Esophagus muscularis mucosa (tissue), 4 donors: Measurements from ENCODE around the gene CASP14. TPM values are rescaled to one million over a fixed set of nuclear protein-coding genes. Genes with fewer than 3 reads are reported as not detected.

Experiments used
- DNase-seq: peaks from one replicate; pipeline ENCODE4 v3.0.0-alpha.2; 2017; ENCODE audit errors: extremely low spot score
- H3K27ac ChIP-seq, 4 donors: fragments of 200-600 bp; sonication (generic); replicated peaks in 1 of 4; 1 replicate in 3 of 4; 2 replicates in 1 of 4; pipeline ENCODE4 v1.5.1; 2016 to 2019; ENCODE audit warnings: mild to moderate bottlenecking in 1 of 4
- H3K27me3 ChIP-seq, 4 donors: fragments of 200-600 bp; sonication (generic); one replicate each; pipeline versions ENCODE4 v1.5.1 to v1.6.0; 2016 to 2019
- H3K36me3 ChIP-seq, 4 donors: fragments of 200-600 bp; sonication (generic); one replicate each; pipeline ENCODE4 v1.5.1; 2016 to 2019
- H3K4me1 ChIP-seq, 4 donors: fragments of 200-600 bp; sonication (generic); one replicate each; pipeline ENCODE4 v1.5.1; 2016 to 2019
- H3K4me3 ChIP-seq, 4 donors: fragments of 200-600 bp; sonication (generic); 1 replicate in 2 of 4; 2 replicates in 2 of 4; pipeline ENCODE4 v1.5.1; 2016 to 2019; ENCODE audit warnings: mild to moderate bottlenecking in 4 of 4, moderate library complexity in 1 of 4
- H3K9me3 ChIP-seq, 4 donors: fragments of 200-600 bp; sonication (generic); 1 replicate in 3 of 4; 2 replicates in 1 of 4; pipeline ENCODE4 v1.5.1; 2016 to 2019
- EP300 ChIP-seq: sonication (generic); formaldehyde crosslinking; IDR thresholded peaks from one replicate; pipeline ENCODE4 v1.6.1; 2017; ENCODE audit warnings: antibody characterized with exemption
- POLR2A ChIP-seq: fragments of 450-650 bp; IDR thresholded peaks from one replicate; pipeline ENCODE4 v1.6.1; 2017; ENCODE audit warnings: antibody characterized with exemption, moderate library complexity, mild to moderate bottlenecking, low read depth
- POLR2AphosphoS5 ChIP-seq, 2 donors: sonication (generic); formaldehyde crosslinking; IDR thresholded peaks; one replicate each; pipeline ENCODE4 v1.6.1; 2017; ENCODE audit warnings: antibody characterized with exemption in 2 of 2
- WGBS: methylation state at CpG from one replicate; pipeline ENCODE4 v1.1.5; 2018; 5-methylcytosine and 5-hydroxymethylcytosine counted together
- intact Hi-C: fragments of 100-400 bp; cut with DNase I; formaldehyde crosslinking; loops from one replicate; pipeline ENCODE4 v1.15.1; 2023
- total RNA-seq, 4 donors: library from RNA; depleted of rRNA; stranded (reverse); fragments of >200 nt; gene quantifications; one replicate each; pipeline versions ENCODE4 v1.1.0 to v1.2.1, GENCODE V29; 2016
- TF ChIP-seq, protein P1 (sequence below), 3 experiments: fragments of 200-600 bp in 2 of 3; fragments of 450-650 bp in 1 of 3; sonication (generic) in 2 of 3; IDR thresholded peaks; one replicate each; pipeline ENCODE4 v1.5.1; 2017 to 2019; ENCODE audit warnings: antibody characterized with exemption in 3 of 3, mild to moderate bottlenecking in 2 of 3, moderate library complexity in 1 of 3

The CASP14 gene
- total RNA-seq, 4 donors from 2014 or later: not detected

DNA sequence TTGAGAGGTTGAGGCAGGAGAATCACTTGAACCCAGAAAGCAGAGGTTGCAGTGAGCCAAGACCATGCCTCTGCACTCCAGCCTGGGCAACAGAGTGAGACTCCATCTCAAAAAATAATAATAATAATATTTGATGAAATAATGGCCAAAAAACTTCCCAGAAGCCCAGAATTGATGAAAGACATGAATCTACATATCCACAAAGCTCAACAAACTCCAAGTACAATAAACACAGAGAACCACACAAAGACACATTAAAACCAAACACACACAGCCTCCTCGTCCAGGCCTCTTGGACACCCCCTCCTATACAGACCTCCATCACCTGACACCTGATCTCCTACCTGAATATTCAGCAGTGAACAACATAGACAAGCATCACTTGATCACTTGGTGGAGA lies 54.7 kb downstream of the CASP14 start:
- Histone ChIP-seq H3K27me3 (no peaks in the 10 kb centered on the region), H3K27ac (no peak overlapping the region), H3K36me3 (peaks cover 0 to 3% (median 1%) of the 10 kb centered on the region in 4 donors), H3K4me1 (peaks cover 11 to 22% (median 20%) of the 10 kb centered on the region in 4 donors), H3K4me3 (no peak overlapping the region), H3K9me3 (peaks cover 0 to 20% (median 16%) of the 10 kb centered on the region in 4 donors)
- 80% methylated on average over 1 of the region's 1 CpG for WGBS
- no peak for TF ChIP-seq EP300
- TF ChIP-seq POLR2AphosphoS5 (IDR thresholded peaks at IDR 0.05): no peak
- TF ChIP-seq POLR2A: no peak
- TF ChIP-seq, protein P1, sequence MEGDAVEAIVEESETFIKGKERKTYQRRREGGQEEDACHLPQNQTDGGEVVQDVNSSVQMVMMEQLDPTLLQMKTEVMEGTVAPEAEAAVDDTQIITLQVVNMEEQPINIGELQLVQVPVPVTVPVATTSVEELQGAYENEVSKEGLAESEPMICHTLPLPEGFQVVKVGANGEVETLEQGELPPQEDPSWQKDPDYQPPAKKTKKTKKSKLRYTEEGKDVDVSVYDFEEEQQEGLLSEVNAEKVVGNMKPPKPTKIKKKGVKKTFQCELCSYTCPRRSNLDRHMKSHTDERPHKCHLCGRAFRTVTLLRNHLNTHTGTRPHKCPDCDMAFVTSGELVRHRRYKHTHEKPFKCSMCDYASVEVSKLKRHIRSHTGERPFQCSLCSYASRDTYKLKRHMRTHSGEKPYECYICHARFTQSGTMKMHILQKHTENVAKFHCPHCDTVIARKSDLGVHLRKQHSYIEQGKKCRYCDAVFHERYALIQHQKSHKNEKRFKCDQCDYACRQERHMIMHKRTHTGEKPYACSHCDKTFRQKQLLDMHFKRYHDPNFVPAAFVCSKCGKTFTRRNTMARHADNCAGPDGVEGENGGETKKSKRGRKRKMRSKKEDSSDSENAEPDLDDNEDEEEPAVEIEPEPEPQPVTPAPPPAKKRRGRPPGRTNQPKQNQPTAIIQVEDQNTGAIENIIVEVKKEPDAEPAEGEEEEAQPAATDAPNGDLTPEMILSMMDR (IDR thresholded peaks at IDR 0.05): no peak
- no peak for DNase-seq
- intact Hi-C loops: loop anchor here (5.0 to 10.0 kb wide), 2 partner anchors 351 to 453 kb away; no protein-coding TSS in a partner anchor

DNA sequence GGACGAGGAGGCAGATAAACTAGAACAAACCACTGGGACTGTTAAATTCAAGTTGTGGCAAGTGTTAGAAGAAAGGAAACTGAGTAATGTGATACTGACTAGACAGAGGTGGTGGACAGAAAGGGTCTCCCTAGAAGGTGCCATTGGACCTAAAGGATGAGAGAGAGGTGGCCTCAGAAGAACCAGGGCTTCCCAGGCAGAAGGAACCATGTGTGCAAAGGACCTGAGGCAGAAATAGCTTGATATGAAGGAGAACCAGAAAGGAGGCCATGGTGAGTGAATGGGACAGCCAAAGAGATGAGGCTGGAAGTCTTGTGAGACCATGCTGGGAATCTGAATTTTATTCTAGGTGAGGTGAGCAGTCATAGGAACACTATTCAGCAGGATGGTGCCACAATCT lies 55.1 kb downstream of the CASP14 start:
- Histone ChIP-seq H3K36me3 (peaks cover 0 to 7% (median 5%) of the 10 kb centered on the region in 4 donors), H3K4me1 (peaks cover 11 to 26% (median 23%) of the 10 kb centered on the region in 4 donors), H3K27me3 (no peaks in the 10 kb centered on the region), H3K4me3 (no peak overlapping the region), H3K9me3 (peaks cover 0 to 20% (median 16%) of the 10 kb centered on the region in 4 donors), H3K27ac (no peak overlapping the region)
- intact Hi-C loops: loop anchor here (5.0 to 10.0 kb wide), 2 partner anchors 350 to 453 kb away; no protein-coding TSS in a partner anchor
- WGBS: 86% methylated on average over 1 of the region's 1 CpG
- TF ChIP-seq POLR2A: no peak
- TF ChIP-seq, protein P1 (IDR thresholded peaks at IDR 0.05): no peak
- TF ChIP-seq POLR2AphosphoS5 (IDR thresholded peaks at IDR 0.05): no peak
- TF ChIP-seq EP300: no peak
- DNase-seq: no peak

DNA sequence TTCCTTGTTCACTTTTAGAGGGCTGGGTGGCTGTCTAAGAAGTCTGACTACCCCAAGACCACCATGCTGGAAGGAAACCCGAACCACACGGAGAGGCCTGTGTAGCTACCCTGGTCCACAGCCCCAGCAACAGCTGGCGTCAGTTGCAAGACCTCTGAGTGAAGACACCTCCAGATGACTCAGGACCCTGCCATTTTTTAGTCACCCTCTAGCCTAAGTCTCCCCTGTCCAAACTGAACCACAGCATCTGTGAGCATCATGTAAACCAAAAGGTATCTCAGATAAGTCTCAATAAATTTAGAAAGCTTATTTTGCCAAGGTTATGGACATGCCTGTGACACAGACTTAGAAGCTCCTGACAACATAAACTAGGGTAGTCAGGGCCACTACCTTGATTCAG lies 55.8 kb downstream of the CASP14 start:
- H3K27ac ChIP-seq: no peak overlapping the region
- no peak for DNase-seq
- no peak overlapping the region for H3K4me3 ChIP-seq
- peaks cover 11 to 31% (median 24%) of the 10 kb centered on the region in 4 donors for H3K4me1 ChIP-seq
- H3K36me3 ChIP-seq: peaks cover 3 to 13% (median 11%) of the 10 kb centered on the region in 4 donors
- H3K9me3 ChIP-seq: peaks cover 0 to 20% (median 16%) of the 10 kb centered on the region in 4 donors
- TF ChIP-seq POLR2A (no peak), POLR2AphosphoS5 (IDR thresholded peaks at IDR 0.05) (no peak), EP300 (no peak)
- TF ChIP-seq, protein P1 (IDR thresholded peaks at IDR 0.05): no peak
- intact Hi-C loops: loop anchor here (10.0 kb wide), 1 partner anchor 350 kb away; no protein-coding TSS in a partner anchor
- H3K27me3 ChIP-seq: no peaks in the 10 kb centered on the region
- WGBS: 100% methylated on average over 3 of the region's 3 CpGs

DNA sequence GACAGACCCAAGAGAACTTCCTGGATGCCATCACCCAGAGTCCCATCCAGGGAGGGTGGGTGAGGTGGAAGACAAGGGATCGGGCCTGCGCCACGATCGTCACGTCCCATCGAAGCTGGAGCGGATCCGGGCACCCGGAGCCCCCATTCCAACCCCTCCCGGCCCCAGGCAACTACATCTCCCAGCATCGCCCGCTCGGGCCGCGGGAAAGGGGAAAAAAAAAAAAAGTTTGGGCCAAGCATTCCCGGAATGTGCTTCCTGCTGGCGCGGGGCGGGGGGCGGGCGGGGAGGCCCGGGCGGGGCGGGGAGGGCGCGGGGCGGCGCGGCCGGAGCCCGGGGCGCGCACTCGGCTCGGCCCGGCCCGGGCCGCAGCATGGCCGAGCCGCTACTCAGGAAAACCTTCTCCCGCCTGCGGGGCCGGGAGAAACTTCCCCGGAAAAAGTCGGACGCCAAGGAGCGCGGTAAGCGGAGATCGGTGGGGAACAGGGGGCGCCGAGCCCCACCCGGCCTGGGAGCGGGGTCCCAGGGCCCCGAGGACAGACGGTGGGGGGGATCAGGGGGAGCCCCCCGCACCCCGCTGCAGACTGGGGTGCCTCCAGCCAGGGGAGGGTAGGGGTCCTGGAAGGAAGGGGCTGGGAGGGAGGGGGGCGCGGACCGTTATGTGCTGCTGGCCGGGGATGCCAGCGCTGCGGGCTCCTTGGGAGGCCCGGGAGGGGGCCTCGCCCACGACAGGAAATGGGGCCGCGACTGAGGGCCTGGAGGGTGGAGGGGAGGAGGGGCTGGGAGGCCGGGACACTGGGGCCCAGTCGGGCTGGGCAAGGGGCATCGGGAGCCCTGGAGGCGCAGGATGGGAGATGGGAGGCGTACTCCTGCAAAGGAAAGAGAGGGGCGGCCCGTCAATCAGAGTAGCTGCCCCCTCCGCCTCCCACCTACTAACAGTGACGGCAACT lies 58.1 kb downstream of the CASP14 start, which contains the start of gene SYDE1:
SYDE1 (plus strand) TSS at position 341 of the 950 bp plus-strand sequence; CDS start at position 374, 33 bp downstream.
- Histone ChIP-seq H3K36me3 (peaks cover 21 to 36% (median 34%) of the 10 kb centered on the region in 4 donors), H3K4me1 (peaks cover 11 to 31% (median 24%) of the 10 kb centered on the region in 4 donors), H3K9me3 (peaks cover 0 to 20% (median 16%) of the 10 kb centered on the region in 4 donors), H3K27me3 (no peaks in the 10 kb centered on the region), H3K27ac (peak within 1 kb of the TSS; percentile 94 to 96 (median 96)), H3K4me3 (peak within 1 kb of the TSS; percentile 76 to 99 (median 94))
- intact Hi-C loops: loop anchor here (2.0 to 10.0 kb wide), 2 partner anchors 17 to 347 kb away; a partner anchor contains a TSS
- TF ChIP-seq POLR2A (peak; percentile 18), POLR2AphosphoS5 (IDR thresholded peaks at IDR 0.05) (peak in 1 of 2 donors; percentile 83), EP300 (no peak)
- TF ChIP-seq, protein P1 (IDR thresholded peaks at IDR 0.05): no peak
- under 1% methylated on average over 46 of the region's 78 CpGs for WGBS
- DNase-seq: no peak

Other genes starting within 250 kb of the CASP14 start
- gene OR7A5, start 214.3 kb upstream of the CASP14 start, total RNA-seq: under 1 TPM in 1 of 4 donors, not detected in 3; 0.52 TPM
- under 1 TPM in 2 of 4 donors, not detected in 2; 0.06 TPM for gene OR7C1, start 214.3 kb upstream of the CASP14 start, total RNA-seq
- not detected for gene OR7A10, start 200.6 kb upstream of the CASP14 start, total RNA-seq
- not detected for gene OR7A17, start 163.3 kb upstream of the CASP14 start, total RNA-seq
- not detected for gene OR7C2, start 108.0 kb upstream of the CASP14 start, total RNA-seq
- gene SLC1A6, start 69.6 kb upstream of the CASP14 start, total RNA-seq: not detected
- not detected for gene OR1I1, start 32.7 kb downstream of the CASP14 start, total RNA-seq
- gene SYDE1, start 57.9 kb downstream of the CASP14 start, total RNA-seq: 100 to 1,000 TPM in 1 of 4 donors, 10 to 100 TPM in 3; 42.8 to 106 (median 77.1) TPM
- 10 to 100 TPM; 19.9 to 78.7 (median 49.1) TPM for gene NOTCH3, start 151.5 kb downstream of the CASP14 start, total RNA-seq
- 1 to 10 TPM in 1 of 4 donors, not detected in 3; 1.6 TPM for gene EPHX3, start 183.0 kb downstream of the CASP14 start, total RNA-seq